Natural killer cell (primary cell): ENCODE results near the gene CHRM5. TPM values are rescaled to one million over a fixed set of nuclear protein-coding genes. Genes with fewer than 3 reads are reported as not detected.

ENCODE experiments used
- ATAC-seq, 3 donors: fragments of 150-1000 bp in 2 of 3; fragments of 200-7000 bp in 1 of 3; cut with Tn5 transposase; 1 replicate in 1 of 3; 2 replicates in 2 of 3; pipeline ENCODE4 v1.10.0; 2021; ENCODE audit warnings: mild to moderate bottlenecking in 2 of 3, moderate library complexity in 2 of 3
- DNase-seq, 2 donors: peaks; one replicate each; pipeline versions ENCODE4 v3.0.0 to v3.0.0-alpha.2; 2013 to 2021; ENCODE audit warnings: mixed read lengths in 1 of 2
- H3K27ac ChIP-seq: one replicate; pipeline ENCODE4 v1.5.1; 2013; ENCODE audit warnings: mild to moderate bottlenecking, low read length
- H3K27me3 ChIP-seq: one replicate; pipeline ENCODE4 v1.6.1; 2013; ENCODE audit warnings: low read length; ENCODE audit not compliant: control insufficient read depth, insufficient read depth
- H3K36me3 ChIP-seq: one replicate; pipeline ENCODE4 v1.6.1; 2013; ENCODE audit warnings: low read length; ENCODE audit not compliant: control insufficient read depth, insufficient read depth
- H3K4me1 ChIP-seq: one replicate; pipeline ENCODE4 v1.6.1; 2013; ENCODE audit warnings: low read length; ENCODE audit not compliant: control insufficient read depth, insufficient read depth
- H3K4me3 ChIP-seq: one replicate; pipeline ENCODE4 v1.5.1; 2013; ENCODE audit warnings: low read length
- H3K9me3 ChIP-seq: one replicate; pipeline ENCODE4 v1.6.1; 2013; ENCODE audit warnings: low read length; ENCODE audit not compliant: control insufficient read depth, insufficient read depth
- H3K27ac Mint-ChIP-seq, 2 donors: one replicate each; pipeline ENCODE4 v1.8.0; 2022; ENCODE audit warnings: mild to moderate bottlenecking in 2 of 2, mixed read lengths in 2 of 2, moderate library complexity in 1 of 2
- H3K27me3 Mint-ChIP-seq, 2 donors: one replicate each; pipeline ENCODE4 v1.8.0; 2022; ENCODE audit warnings: low read depth in 2 of 2, mixed read lengths in 2 of 2
- H3K36me3 Mint-ChIP-seq: one replicate; pipeline ENCODE4 v1.8.0; 2022; ENCODE audit warnings: mixed read lengths
- H3K4me1 Mint-ChIP-seq, 2 donors: one replicate each; pipeline ENCODE4 v1.8.0; 2022; ENCODE audit warnings: mixed read lengths in 2 of 2
- H3K4me3 Mint-ChIP-seq: one replicate; pipeline ENCODE4 v1.8.0; 2022; ENCODE audit warnings: mild to moderate bottlenecking, moderate library complexity, mixed read lengths
- H3K9me3 Mint-ChIP-seq, 2 donors: one replicate each; pipeline ENCODE4 v1.8.0; 2022; ENCODE audit warnings: mixed read lengths in 2 of 2
- CTCF ChIP-seq: fragments of 200-600 bp; IDR thresholded peaks from one replicate; pipeline ENCODE4 v1.8.0; 2022; ENCODE audit warnings: antibody characterized with exemption
- WGBS: methylation state at CpG from one replicate; pipeline ENCODE4 v1.1.7; 2013; ENCODE audit warnings: missing lambda C conversion rate; ENCODE audit not compliant: insufficient coverage; 5-methylcytosine and 5-hydroxymethylcytosine counted together
- intact Hi-C: fragments of 100-400 bp; cut with micrococcal nuclease; formaldehyde crosslinking; loops from one replicate; pipeline ENCODE4 v1.14.2; 2022
- total RNA-seq, 4 donors: library from RNA; stranded (reverse); fragments of 120-200 nt in 1 of 4; gene quantifications; one replicate each; pipeline versions ENCODE4 v1.2.3 to v1.2.4, GENCODE V29; 2013 to 2022

CHRM5 gene
- total RNA-seq, 3 donors from 2014 or later (not counting 1 experiment from before 2014, with no cell fraction given) = 0.12 TPM; not detected in 2

GRCh38 chr15:34109797-34110663, 141.7 kb downstream of the CHRM5 start:
- H3K27me3 ChIP-seq = no peaks in the 10 kb centered on the region
- 89% methylated on average over 4 of the region's 5 CpGs for WGBS
- TF ChIP-seq CTCF = peak; percentile 28
- H3K27me3 Mint-ChIP-seq = peaks cover 5 to 10% of the 10 kb centered on the region in 2 donors
- ATAC-seq (peak in 1 of 3 donors; percentile 38), DNase-seq (peak in 1 of 2 donors; percentile 52)
- no peak overlapping the region for H3K4me3 ChIP-seq
- no peak overlapping the region for H3K27ac ChIP-seq
- H3K27ac Mint-ChIP-seq = no peak overlapping the region
- H3K36me3 ChIP-seq = no peaks in the 10 kb centered on the region
- intact Hi-C loops = no loop called here
- H3K4me1 Mint-ChIP-seq = no peaks in the 10 kb centered on the region
- H3K9me3 Mint-ChIP-seq = no peaks in the 10 kb centered on the region
- H3K4me3 Mint-ChIP-seq = no peak overlapping the region
- no peaks in the 10 kb centered on the region for H3K4me1 ChIP-seq
- H3K9me3 ChIP-seq = no peaks in the 10 kb centered on the region
- H3K36me3 Mint-ChIP-seq = no peaks in the 10 kb centered on the region

DNA sequence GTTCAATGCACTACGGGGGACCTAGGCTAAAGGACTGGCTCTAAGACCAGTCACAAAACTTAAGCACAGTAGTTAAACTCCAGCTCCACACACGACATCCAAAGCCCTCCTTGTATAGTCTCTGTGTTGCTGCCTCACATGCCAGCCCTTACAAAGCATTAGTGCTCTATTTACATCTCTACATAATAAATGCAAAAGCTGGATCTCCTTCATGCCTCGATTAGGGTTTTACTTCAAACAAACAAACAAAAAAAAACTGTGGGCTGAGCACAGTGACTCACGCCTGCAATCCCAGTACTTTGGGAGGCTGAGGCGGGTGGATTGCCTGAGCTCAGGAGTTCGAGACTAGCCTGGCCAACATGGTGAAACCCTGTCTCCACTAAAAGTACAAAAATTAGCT, 143.2 kb downstream of the CHRM5 start:
- TF ChIP-seq CTCF = no peak
- Mint-ChIP-seq H3K27ac (no peak overlapping the region), H3K36me3 (no peaks in the 10 kb centered on the region), H3K4me1 (no peaks in the 10 kb centered on the region), H3K9me3 (no peaks in the 10 kb centered on the region), H3K27me3 (peaks cover 5 to 10% of the 10 kb centered on the region in 2 donors), H3K4me3 (no peak overlapping the region)
- Histone ChIP-seq H3K4me3 (no peak overlapping the region), H3K36me3 (no peaks in the 10 kb centered on the region), H3K4me1 (no peaks in the 10 kb centered on the region), H3K9me3 (no peaks in the 10 kb centered on the region), H3K27me3 (no peaks in the 10 kb centered on the region), H3K27ac (no peak overlapping the region)
- 77% methylated on average over 6 of the region's 6 CpGs for WGBS
- intact Hi-C loops = no loop called here
- ATAC-seq = no peak
- DNase-seq = no peak

GRCh38 chr15:34114215-34114614, 145.9 kb downstream of the CHRM5 start:
- Histone ChIP-seq H3K9me3 (no peaks in the 10 kb centered on the region), H3K4me1 (no peaks in the 10 kb centered on the region), H3K27me3 (no peaks in the 10 kb centered on the region), H3K27ac (no peak overlapping the region), H3K36me3 (no peaks in the 10 kb centered on the region), H3K4me3 (no peak overlapping the region)
- Mint-ChIP-seq H3K4me3 (no peak overlapping the region), H3K27ac (no peak overlapping the region), H3K9me3 (no peaks in the 10 kb centered on the region), H3K36me3 (no peaks in the 10 kb centered on the region), H3K27me3 (peaks cover 8 to 23% of the 10 kb centered on the region in 2 donors), H3K4me1 (no peaks in the 10 kb centered on the region)
- no peak for DNase-seq
- ATAC-seq = no peak
- TF ChIP-seq CTCF = no peak
- intact Hi-C loops = no loop called here
- no CpG with 5 or more reads among the region's 2 CpGs for WGBS
